ENCODE measurements around the gene GBA3. TPM values are rescaled to one million over a fixed set of nuclear protein-coding genes. Genes with fewer than 3 reads are reported as not detected.

GBA3 gene
- total RNA-seq, 1 experiment from 2014 or later = not detected

DNA sequence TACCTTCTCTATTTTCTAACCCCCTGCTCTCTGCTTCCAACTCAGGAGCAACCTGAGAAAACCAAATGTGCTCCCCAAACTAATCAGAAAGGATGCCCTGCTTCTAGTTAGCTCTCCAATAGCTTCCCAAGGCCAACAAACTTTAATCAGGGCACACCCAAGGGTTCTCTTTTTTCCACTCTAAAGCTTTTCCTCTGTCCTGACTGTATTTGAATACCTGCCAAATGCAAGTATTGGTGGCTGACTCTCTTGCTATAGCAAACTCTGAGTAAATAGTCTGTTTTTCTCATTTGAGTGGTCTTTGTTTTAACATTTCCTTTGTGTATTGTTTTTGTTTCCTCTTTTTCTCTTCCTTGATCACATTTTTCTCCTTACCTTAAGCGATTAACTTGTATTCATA is 52.5 kb downstream of the GBA3 start:
- DNase-seq (ENCODE audit: low read depth, low spot score) (no peak), ATAC-seq (no peak)
- ChIA-PET RAD21 (ENCODE audit: low non-redundant PET in 1 of 2, low total read pairs in 2 of 2, uncharacterized antibody in 2 of 2, unreplicated experiment in 2 of 2) (no interaction called here), CTCF (no interaction called here), POLR2A (no interaction called here)
- H3K27ac ChIP-seq (ENCODE audit: low read depth, low read length) = no peak overlapping the region
- no peak overlapping the region for H2AFZ ChIP-seq (ENCODE audit: low read depth, low read length, poor library complexity, severe bottlenecking)
- no peaks in the 10 kb centered on the region for H3K9me2 ChIP-seq (ENCODE audit: insufficient read depth)
- no peaks in the 10 kb centered on the region for H3K9me3 ChIP-seq (ENCODE audit: control insufficient read depth in 1 of 2, insufficient read depth in 1 of 2, low read depth in 1 of 2, low read length in 2 of 2)
- no peak for TF ChIP-seq TCF7L2 (IDR thresholded peaks at IDR 0.05; ENCODE audit: borderline replicate concordance, extremely low read depth, insufficient read depth, insufficient read length)
- no peak for TF ChIP-seq JUND (IDR thresholded peaks at IDR 0.05)
- no peak for TF ChIP-seq SP1 (IDR thresholded peaks at IDR 0.05; ENCODE audit: low read depth)
- no peak for TF ChIP-seq POLR2A (IDR thresholded peaks at IDR 0.05; ENCODE audit: borderline replicate concordance, extremely low read depth, insufficient read depth, insufficient read length)
- TF ChIP-seq MAX (IDR thresholded peaks at IDR 0.05) = no peak
- TF ChIP-seq CBX3 (IDR thresholded peaks at IDR 0.05; ENCODE audit: low read depth) = no peak
- no peak for TF ChIP-seq POLR2AphosphoS5 (IDR thresholded peaks at IDR 0.05; ENCODE audit: low read depth, low read length)
- TF ChIP-seq EGR1 (IDR thresholded peaks at IDR 0.05; ENCODE audit: low read depth) = no peak
- TF ChIP-seq ZNF274 (IDR thresholded peaks at IDR 0.05; ENCODE audit: low read depth, low read length) = no peak
- TF ChIP-seq CTCF (IDR thresholded peaks at IDR 0.05 in 2 of 3, conservative IDR thresholded peaks at IDR 0.05 in 1 of 3; ENCODE audit: borderline replicate concordance in 1 of 3, insufficient read depth in 1 of 3, low read depth in 2 of 3, low read length in 2 of 3) = no peak
- TF ChIP-seq, protein P1, sequence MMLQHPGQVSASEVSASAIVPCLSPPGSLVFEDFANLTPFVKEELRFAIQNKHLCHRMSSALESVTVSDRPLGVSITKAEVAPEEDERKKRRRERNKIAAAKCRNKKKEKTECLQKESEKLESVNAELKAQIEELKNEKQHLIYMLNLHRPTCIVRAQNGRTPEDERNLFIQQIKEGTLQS (IDR thresholded peaks at IDR 0.05) = no peak
- TF ChIP-seq REST (IDR thresholded peaks at IDR 0.05; ENCODE audit: low read depth) = no peak
- TF ChIP-seq CEBPB (IDR thresholded peaks at IDR 0.05; ENCODE audit: low read depth) = no peak
- no peak for TF ChIP-seq EZH2phosphoT487 (IDR thresholded peaks at IDR 0.05; ENCODE audit: borderline replicate concordance)
- no peak for TF ChIP-seq EZH2 (IDR thresholded peaks at IDR 0.05)
- TF ChIP-seq ZFX (IDR thresholded peaks at IDR 0.05) = no peak
- no peak for TF ChIP-seq FOSL1 (IDR thresholded peaks at IDR 0.05; ENCODE audit: low read depth)
- H3K36me3 ChIP-seq (ENCODE audit: control insufficient read depth in 1 of 2, insufficient read depth in 2 of 2, low read length in 2 of 2) = no peaks in the 10 kb centered on the region
- no peaks in the 10 kb centered on the region for H3K79me2 ChIP-seq (ENCODE audit: insufficient read depth, low read length)
- H3K27me3 ChIP-seq (ENCODE audit: insufficient read depth, low read length) = no peaks in the 10 kb centered on the region
- no TSS peak for BruUV-seq (replicated peaks)
- H4K20me1 ChIP-seq (ENCODE audit: insufficient read depth) = no peaks in the 10 kb centered on the region
- intact Hi-C loops (cut with micrococcal nuclease) = no loop called here
- no peak overlapping the region for H3K4me3 ChIP-seq (replicated peaks in 1 of 2; ENCODE audit: low read depth in 1 of 2, low read length in 2 of 2)
- H3K4me1 ChIP-seq (ENCODE audit: control insufficient read depth in 1 of 2, insufficient read depth in 2 of 2, low read length in 2 of 2) = no peaks in the 10 kb centered on the region
- no peak overlapping the region for H3K4me2 ChIP-seq (ENCODE audit: low read length)
- H3K9ac ChIP-seq (ENCODE audit: low read length) = no peak overlapping the region
